SK-N-SH treated with all-trans-retinoic acid at 6 μM for 48 hours (cell line): ENCODE measurements around the gene GOLT1A.

Experiments used
- ARNTL ChIP-seq: fragments of 450-650 bp; formaldehyde crosslinking; IDR thresholded peaks from 2 replicates; pipeline ENCODE4 v1.5.0; 2020; ENCODE audit warnings: low read depth, mild to moderate bottlenecking, moderate library complexity, borderline replicate concordance
- CSDC2 ChIP-seq: fragments of 250-450 bp; sonication (Bioruptor Pico); IDR thresholded peaks from 2 replicates; pipeline ENCODE4 v1.5.0; 2020; ENCODE audit warnings: mild to moderate bottlenecking, moderate library complexity
- ESRRG ChIP-seq: fragments of 250-450 bp; sonication (Bioruptor Pico); IDR thresholded peaks from 2 replicates; pipeline ENCODE4 v1.6.1; 2021; ENCODE audit warnings: mild to moderate bottlenecking
- OSR1 ChIP-seq: fragments of 250-450 bp; sonication (Bioruptor Pico); IDR thresholded peaks from 2 replicates; pipeline ENCODE4 v1.8.0; 2022; ENCODE audit warnings: moderate library complexity, mild to moderate bottlenecking, inconsistent platforms
- PATZ1 ChIP-seq: fragments of 250-450 bp; sonication (Bioruptor Pico); IDR thresholded peaks from 2 replicates; pipeline ENCODE4 v1.8.0; 2020; ENCODE audit warnings: mild to moderate bottlenecking, moderate library complexity, borderline replicate concordance
- SNAI2 ChIP-seq: fragments of 250-450 bp; sonication (Bioruptor Pico); IDR thresholded peaks from 2 replicates; pipeline ENCODE4 v1.5.0; 2020; ENCODE audit warnings: mild to moderate bottlenecking, moderate library complexity
- ZC3H10 ChIP-seq: fragments of 250-450 bp; sonication (Bioruptor Pico); IDR thresholded peaks from 2 replicates; pipeline ENCODE4 v1.5.1; 2021; ENCODE audit warnings: mild to moderate bottlenecking, moderate library complexity
- ZFP3 ChIP-seq: fragments of 250-450 bp; sonication (Bioruptor Pico); IDR thresholded peaks from 2 replicates; pipeline ENCODE4 v1.5.0; 2020; ENCODE audit warnings: mild to moderate bottlenecking, moderate library complexity
- ZFP30 ChIP-seq: fragments of 450-650 bp; formaldehyde crosslinking; IDR thresholded peaks from 2 replicates; pipeline ENCODE4 v1.5.0; 2022; ENCODE audit warnings: mild to moderate bottlenecking, moderate library complexity
- ZNF565 ChIP-seq: fragments of 450-650 bp; formaldehyde crosslinking; conservative IDR thresholded peaks from 2 replicates; pipeline ENCODE4 v1.5.0; 2020; ENCODE audit warnings: low read depth, mild to moderate bottlenecking, moderate library complexity
- TF ChIP-seq, protein P1 (sequence below): fragments of 250-450 bp; sonication (Bioruptor Pico); IDR thresholded peaks from 2 replicates; pipeline ENCODE4 v1.5.1; 2020; ENCODE audit warnings: low read depth, mild to moderate bottlenecking, moderate library complexity

- TF ChIP-seq OSR1 (no peak), PATZ1 (CRISPR knock-in tag) (no peak), ZFP3 (CRISPR knock-in tag) (no peak), ESRRG (no peak), CSDC2 (CRISPR knock-in tag) (no peak), SNAI2 (no peak), ZC3H10 (CRISPR knock-in tag) (no peak), ZFP30 (CRISPR knock-in tag) (no peak), ARNTL (CRISPR knock-in tag) (no peak), ZNF565 (CRISPR knock-in tag) (no peak)
- TF ChIP-seq, protein P1, sequence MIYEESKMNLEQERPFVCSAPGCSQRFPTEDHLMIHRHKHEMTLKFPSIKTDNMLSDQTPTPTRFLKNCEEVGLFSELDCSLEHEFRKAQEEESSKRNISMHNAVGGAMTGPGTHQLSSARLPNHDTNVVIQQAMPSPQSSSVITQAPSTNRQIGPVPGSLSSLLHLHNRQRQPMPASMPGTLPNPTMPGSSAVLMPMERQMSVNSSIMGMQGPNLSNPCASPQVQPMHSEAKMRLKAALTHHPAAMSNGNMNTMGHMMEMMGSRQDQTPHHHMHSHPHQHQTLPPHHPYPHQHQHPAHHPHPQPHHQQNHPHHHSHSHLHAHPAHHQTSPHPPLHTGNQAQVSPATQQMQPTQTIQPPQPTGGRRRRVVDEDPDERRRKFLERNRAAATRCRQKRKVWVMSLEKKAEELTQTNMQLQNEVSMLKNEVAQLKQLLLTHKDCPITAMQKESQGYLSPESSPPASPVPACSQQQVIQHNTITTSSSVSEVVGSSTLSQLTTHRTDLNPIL, result no peak
Observed at GRCh38 chr1:204194771-204195170, 19.0 kb downstream of the GOLT1A start.
